ENCODE measurements around the gene ROBO1.

The ROBO1 gene

DNA sequence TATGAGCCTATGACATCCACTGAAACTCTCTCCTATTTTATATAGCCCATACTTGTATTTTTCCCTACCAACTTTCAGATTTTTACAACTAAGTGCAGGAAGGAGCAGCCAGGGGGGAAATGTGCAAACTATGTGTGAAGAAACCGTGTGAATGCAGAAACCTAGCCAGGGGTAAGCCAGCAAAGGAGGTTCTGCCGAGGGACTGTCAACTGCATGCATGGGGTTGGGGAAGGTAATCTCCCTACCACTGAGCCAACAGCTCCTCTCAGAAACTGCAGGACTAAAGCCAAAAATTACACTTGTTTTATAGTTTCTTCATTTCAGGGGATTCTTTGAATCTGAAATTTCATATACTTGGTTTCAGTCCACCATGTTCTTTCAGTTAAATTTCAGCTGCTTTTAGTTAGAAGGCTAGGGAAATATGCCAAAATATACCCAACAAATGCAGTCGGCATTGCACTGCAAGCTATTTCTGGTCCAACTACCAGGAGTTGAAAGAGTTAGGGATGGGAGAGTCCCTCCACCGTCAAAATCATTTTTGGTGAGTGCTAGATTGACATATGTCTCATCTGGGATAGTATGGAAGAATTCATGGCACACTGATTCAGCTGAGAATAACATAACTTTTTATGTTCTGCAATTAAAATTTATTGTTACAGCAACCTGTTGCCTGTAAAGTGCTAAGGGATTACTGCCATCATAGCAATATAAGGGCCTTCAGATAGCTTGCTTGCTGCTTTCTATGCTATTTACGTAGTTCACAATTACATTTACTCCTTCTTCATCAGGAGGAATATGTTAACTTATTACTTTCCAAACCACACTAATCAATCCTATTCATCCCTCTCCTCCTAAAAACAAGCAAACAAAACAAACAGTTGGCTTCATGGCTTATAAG lies 904.2 kb downstream of the ROBO1 start:
- Histone ChIP-seq H3K9ac (ENCODE audit: low read depth, low read length) (no peak overlapping the region), H3K9me3 (ENCODE audit: insufficient read depth, low read length, severe bottlenecking) (no peaks in the 10 kb centered on the region), H3K27me3 (ENCODE audit: insufficient read depth, low read length, poor library complexity) (no peaks in the 10 kb centered on the region), H4K20me1 (ENCODE audit: insufficient read depth, low read length) (no peaks in the 10 kb centered on the region), H3K4me1 (ENCODE audit: insufficient read depth, low read length) (no peaks in the 10 kb centered on the region), H3K36me3 (ENCODE audit: insufficient read depth, low read length) (no peaks in the 10 kb centered on the region), H3K79me2 (ENCODE audit: insufficient read depth, low read length) (no peaks in the 10 kb centered on the region), H3K4me2 (ENCODE audit: insufficient read depth, low read length) (no peak overlapping the region), H3K4me3 (ENCODE audit: low read depth in 1 of 2, low read length in 2 of 2) (no peak overlapping the region), H2AFZ (ENCODE audit: low read depth, low read length) (no peak overlapping the region), H3K27ac (ENCODE audit: low read length) (no peak overlapping the region)
- no peak for TF ChIP-seq EZH2 (IDR thresholded peaks at IDR 0.05; ENCODE audit: borderline replicate concordance, low read depth, low read length, severe bottlenecking)
- TF ChIP-seq, protein P1, sequence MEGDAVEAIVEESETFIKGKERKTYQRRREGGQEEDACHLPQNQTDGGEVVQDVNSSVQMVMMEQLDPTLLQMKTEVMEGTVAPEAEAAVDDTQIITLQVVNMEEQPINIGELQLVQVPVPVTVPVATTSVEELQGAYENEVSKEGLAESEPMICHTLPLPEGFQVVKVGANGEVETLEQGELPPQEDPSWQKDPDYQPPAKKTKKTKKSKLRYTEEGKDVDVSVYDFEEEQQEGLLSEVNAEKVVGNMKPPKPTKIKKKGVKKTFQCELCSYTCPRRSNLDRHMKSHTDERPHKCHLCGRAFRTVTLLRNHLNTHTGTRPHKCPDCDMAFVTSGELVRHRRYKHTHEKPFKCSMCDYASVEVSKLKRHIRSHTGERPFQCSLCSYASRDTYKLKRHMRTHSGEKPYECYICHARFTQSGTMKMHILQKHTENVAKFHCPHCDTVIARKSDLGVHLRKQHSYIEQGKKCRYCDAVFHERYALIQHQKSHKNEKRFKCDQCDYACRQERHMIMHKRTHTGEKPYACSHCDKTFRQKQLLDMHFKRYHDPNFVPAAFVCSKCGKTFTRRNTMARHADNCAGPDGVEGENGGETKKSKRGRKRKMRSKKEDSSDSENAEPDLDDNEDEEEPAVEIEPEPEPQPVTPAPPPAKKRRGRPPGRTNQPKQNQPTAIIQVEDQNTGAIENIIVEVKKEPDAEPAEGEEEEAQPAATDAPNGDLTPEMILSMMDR (IDR thresholded peaks at IDR 0.05; ENCODE audit: borderline replicate concordance, extremely low read depth, low read length, poor library complexity, severe bottlenecking) = no peak
- DNase-seq (no peak), ATAC-seq (ENCODE audit: insufficient read depth, low read depth) (no peak)

DNA sequence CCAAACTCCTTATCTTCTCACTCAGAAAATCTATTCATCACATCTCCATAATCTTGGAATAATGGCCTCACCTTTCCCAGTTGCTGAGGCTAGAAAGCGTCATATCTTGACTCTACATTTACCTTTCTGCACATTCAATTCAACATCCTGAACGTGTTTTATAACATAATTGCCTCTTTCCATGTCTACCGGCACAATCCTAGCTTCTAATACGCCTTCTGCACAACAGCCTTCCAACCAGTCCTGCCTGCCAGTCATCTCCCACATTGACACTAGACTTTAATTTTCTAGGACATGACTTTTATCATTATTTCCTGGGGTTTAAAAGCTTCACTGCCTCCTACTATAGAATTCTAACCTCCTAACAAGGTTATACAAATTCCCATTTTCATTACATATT lies 906.6 kb downstream of the ROBO1 start:
- Histone ChIP-seq H3K4me3 (ENCODE audit: low read depth in 1 of 2, low read length in 2 of 2) (no peak overlapping the region), H3K4me2 (ENCODE audit: insufficient read depth, low read length) (no peak overlapping the region), H4K20me1 (ENCODE audit: insufficient read depth, low read length) (no peaks in the 10 kb centered on the region), H2AFZ (ENCODE audit: low read depth, low read length) (no peak overlapping the region), H3K9me3 (ENCODE audit: insufficient read depth, low read length, severe bottlenecking) (no peaks in the 10 kb centered on the region), H3K36me3 (ENCODE audit: insufficient read depth, low read length) (no peaks in the 10 kb centered on the region), H3K79me2 (ENCODE audit: insufficient read depth, low read length) (no peaks in the 10 kb centered on the region), H3K27ac (ENCODE audit: low read length) (no peak overlapping the region), H3K4me1 (ENCODE audit: insufficient read depth, low read length) (no peaks in the 10 kb centered on the region), H3K9ac (ENCODE audit: low read depth, low read length) (no peak overlapping the region), H3K27me3 (ENCODE audit: insufficient read depth, low read length, poor library complexity) (no peaks in the 10 kb centered on the region)
- TF ChIP-seq, protein P1 (IDR thresholded peaks at IDR 0.05; ENCODE audit: borderline replicate concordance, extremely low read depth, low read length, poor library complexity, severe bottlenecking) = no peak
- no peak for TF ChIP-seq EZH2 (IDR thresholded peaks at IDR 0.05; ENCODE audit: borderline replicate concordance, low read depth, low read length, severe bottlenecking)
- no peak for ATAC-seq (ENCODE audit: insufficient read depth, low read depth)
- DNase-seq = no peak

DNA sequence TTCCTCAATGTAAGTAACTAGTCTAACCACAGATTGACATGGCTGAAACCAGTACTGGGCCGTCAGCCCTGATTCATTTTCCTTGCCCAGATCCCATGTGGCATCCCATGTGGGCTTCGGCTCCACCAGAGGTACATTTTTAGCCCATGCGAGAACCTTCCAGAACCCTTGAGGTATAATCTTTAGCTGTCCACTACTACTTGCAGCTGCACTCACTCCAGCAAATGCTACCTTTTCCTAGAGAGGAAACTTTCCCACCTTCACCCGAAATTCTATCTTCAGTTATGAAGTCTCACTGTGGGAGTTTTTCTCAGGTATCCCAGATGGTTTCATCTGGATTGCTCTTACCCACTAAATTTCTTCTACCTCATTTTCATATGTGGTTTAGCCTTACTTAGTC lies 907.2 kb downstream of the ROBO1 start:
- H3K4me3 ChIP-seq (ENCODE audit: low read depth in 1 of 2, low read length in 2 of 2) = no peak overlapping the region
- no peaks in the 10 kb centered on the region for H4K20me1 ChIP-seq (ENCODE audit: insufficient read depth, low read length)
- H3K9me3 ChIP-seq (ENCODE audit: insufficient read depth, low read length, severe bottlenecking) = no peaks in the 10 kb centered on the region
- H3K9ac ChIP-seq (ENCODE audit: low read depth, low read length) = no peak overlapping the region
- no peak overlapping the region for H2AFZ ChIP-seq (ENCODE audit: low read depth, low read length)
- no peaks in the 10 kb centered on the region for H3K27me3 ChIP-seq (ENCODE audit: insufficient read depth, low read length, poor library complexity)
- no peak for TF ChIP-seq EZH2 (IDR thresholded peaks at IDR 0.05; ENCODE audit: borderline replicate concordance, low read depth, low read length, severe bottlenecking)
- TF ChIP-seq, protein P1 (IDR thresholded peaks at IDR 0.05; ENCODE audit: borderline replicate concordance, extremely low read depth, low read length, poor library complexity, severe bottlenecking) = no peak
- ATAC-seq (ENCODE audit: insufficient read depth, low read depth) = no peak
- no peak for DNase-seq
- no peaks in the 10 kb centered on the region for H3K79me2 ChIP-seq (ENCODE audit: insufficient read depth, low read length)
- no peaks in the 10 kb centered on the region for H3K4me1 ChIP-seq (ENCODE audit: insufficient read depth, low read length)
- no peak overlapping the region for H3K27ac ChIP-seq (ENCODE audit: low read length)
- H3K36me3 ChIP-seq (ENCODE audit: insufficient read depth, low read length) = no peaks in the 10 kb centered on the region
- no peak overlapping the region for H3K4me2 ChIP-seq (ENCODE audit: insufficient read depth, low read length)
